ENCODE results near the gene CALCOCO1.

- TF ChIP-seq POLR2AphosphoS5 (IDR thresholded peaks at IDR 0.05; ENCODE audit: low read depth) (no peak), CTCF (IDR thresholded peaks at IDR 0.05; ENCODE audit: insufficient read depth, low read length) (peak; percentile 98), SPI1 (IDR thresholded peaks at IDR 0.05; ENCODE audit: borderline replicate concordance, low read depth) (no peak), REST (IDR thresholded peaks at IDR 0.05; ENCODE audit: insufficient replicate concordance, low read depth) (no peak), GABPA (IDR thresholded peaks at IDR 0.05; ENCODE audit: low read depth) (no peak)
These were observed 19.4 kb upstream of the CALCOCO1 start for GRCh38 chr12:53746592-53747092.
